ENCODE measurements around the gene TMEM187. TPM values are rescaled to one million over a fixed set of nuclear protein-coding genes. Genes with fewer than 3 reads are reported as not detected.
"Not testable (repeated sequence)": the region's sequence is repeated elsewhere in the genome, so short reads cannot be mapped to it uniquely, and the experiment has no call there.

Gene TMEM187
- total RNA-seq, 1 donor from 2014 or later: 19.2 TPM

DNA sequence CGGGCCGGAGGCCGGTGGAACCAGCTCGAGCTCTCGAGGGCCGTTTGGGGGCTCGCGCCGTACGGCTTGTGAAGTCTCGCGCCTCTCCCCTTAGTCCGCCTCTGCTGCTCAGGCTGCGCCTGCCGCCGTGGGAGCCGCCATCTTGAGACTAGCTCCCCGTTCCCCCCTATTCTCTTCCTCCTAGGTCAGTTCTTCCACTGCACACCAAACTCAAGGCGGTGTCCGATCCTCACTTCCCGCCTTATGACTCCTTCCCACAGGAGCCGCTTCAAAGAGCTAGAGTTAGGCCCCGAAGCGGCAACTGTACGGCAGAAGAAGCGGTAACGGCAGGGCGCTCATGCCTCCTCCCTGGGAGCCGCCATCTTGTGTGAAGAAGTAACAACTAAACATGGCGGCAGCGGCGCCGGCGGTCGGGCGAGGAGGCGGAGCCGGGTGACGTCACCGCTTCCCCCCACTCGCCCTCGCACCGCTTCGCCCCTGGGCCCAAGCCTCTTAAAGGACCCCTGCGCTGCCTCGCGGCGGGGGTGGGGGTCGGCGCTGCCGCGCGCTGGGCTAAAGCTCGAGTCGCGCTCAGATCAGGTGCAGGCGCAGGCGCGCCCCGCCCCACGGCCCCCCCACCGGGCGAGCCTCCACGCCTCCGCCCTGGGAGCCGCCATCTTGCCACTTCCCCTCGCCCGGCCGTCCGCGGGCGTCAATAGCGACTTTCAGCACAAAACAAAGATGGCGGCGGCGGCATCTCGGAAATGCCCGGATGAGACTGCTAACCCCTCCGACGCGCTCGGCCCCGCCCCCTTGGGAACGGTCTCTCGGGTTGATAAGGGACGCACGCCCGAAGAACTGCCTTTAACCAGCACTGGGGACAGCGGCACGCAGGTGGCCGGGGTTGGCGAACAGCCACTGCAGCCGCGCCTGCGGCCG lies 845 bp upstream of the TMEM187 start, which contains the start of gene HCFC1:
TSS of gene HCFC1 (minus strand) at position 369 of the 918 bp plus-strand sequence. CDS start 978 bp downstream, outside the sequence.
- Mint-ChIP-seq H3K27me3 (ENCODE audit: unreplicated experiment) (no peaks in the 10 kb centered on the region), H3K36me3 (ENCODE audit: unreplicated experiment) (no peaks in the 10 kb centered on the region), H3K27ac (ENCODE audit: unreplicated experiment) (peak within 1 kb of the TSS; percentile 100), H3K4me3 (ENCODE audit: unreplicated experiment) (peak within 1 kb of the TSS; percentile 100), H3K9me3 (ENCODE audit: unreplicated experiment) (no peaks in the 10 kb centered on the region), H3K4me1 (ENCODE audit: unreplicated experiment) (peaks cover 53% of the 10 kb centered on the region)
- DNase-seq (ENCODE audit: extremely low spot score, unreplicated experiment): peak; percentile 99
- TF ChIP-seq, protein P1, sequence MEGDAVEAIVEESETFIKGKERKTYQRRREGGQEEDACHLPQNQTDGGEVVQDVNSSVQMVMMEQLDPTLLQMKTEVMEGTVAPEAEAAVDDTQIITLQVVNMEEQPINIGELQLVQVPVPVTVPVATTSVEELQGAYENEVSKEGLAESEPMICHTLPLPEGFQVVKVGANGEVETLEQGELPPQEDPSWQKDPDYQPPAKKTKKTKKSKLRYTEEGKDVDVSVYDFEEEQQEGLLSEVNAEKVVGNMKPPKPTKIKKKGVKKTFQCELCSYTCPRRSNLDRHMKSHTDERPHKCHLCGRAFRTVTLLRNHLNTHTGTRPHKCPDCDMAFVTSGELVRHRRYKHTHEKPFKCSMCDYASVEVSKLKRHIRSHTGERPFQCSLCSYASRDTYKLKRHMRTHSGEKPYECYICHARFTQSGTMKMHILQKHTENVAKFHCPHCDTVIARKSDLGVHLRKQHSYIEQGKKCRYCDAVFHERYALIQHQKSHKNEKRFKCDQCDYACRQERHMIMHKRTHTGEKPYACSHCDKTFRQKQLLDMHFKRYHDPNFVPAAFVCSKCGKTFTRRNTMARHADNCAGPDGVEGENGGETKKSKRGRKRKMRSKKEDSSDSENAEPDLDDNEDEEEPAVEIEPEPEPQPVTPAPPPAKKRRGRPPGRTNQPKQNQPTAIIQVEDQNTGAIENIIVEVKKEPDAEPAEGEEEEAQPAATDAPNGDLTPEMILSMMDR (IDR thresholded peaks at IDR 0.05): no peak

DNA sequence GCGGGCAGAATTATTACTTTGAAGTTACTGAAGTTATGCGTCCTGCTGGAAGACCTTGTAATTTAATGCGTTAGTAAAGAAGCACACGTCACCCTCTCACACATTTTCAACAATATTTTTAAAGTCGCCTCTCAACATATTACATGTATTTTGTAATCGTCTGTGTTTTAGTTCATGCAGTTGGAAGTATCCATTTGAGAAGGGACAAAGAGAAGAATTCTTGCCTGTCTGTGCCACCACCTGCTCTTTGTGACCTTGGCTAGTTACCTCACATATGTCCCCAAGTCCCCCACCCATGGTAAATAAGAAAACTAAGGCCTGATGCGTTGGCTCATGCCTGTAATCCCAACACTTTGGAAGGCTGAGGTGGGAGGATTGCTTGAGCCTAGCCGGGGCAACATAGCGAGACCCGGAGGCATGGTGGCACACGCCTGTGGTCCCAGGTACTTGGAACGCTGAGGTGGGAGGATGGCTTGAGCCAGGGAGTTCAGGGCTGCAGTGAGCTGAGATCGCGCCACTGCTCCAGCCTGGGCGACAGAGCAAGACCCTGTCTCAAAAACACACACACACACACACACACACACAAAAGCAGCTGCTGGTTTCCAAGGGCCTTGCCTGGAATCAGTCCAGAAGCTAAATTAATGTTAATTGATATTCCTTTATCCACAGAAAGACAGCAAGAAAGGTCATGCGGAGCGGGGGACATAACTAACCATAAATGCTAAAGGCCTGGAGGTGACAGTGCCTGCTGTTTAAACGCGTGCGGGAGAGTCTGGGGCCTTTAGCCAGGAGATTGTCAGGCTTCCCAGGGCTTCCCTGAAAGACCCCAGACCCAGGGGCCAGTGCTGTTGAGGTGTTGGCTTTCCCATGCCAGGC lies 811 bp downstream of the TMEM187 start:
- TF ChIP-seq, protein P1 (IDR thresholded peaks at IDR 0.05): no peak
- Mint-ChIP-seq H3K27ac (ENCODE audit: unreplicated experiment) (peak overlapping the region; percentile 94), H3K36me3 (ENCODE audit: unreplicated experiment) (no peaks in the 10 kb centered on the region), H3K4me3 (ENCODE audit: unreplicated experiment) (peak overlapping the region; percentile 85), H3K4me1 (ENCODE audit: unreplicated experiment) (peaks cover 37% of the 10 kb centered on the region), H3K27me3 (ENCODE audit: unreplicated experiment) (no peaks in the 10 kb centered on the region), H3K9me3 (ENCODE audit: unreplicated experiment) (no peaks in the 10 kb centered on the region)
- DNase-seq (ENCODE audit: extremely low spot score, unreplicated experiment): no peak

DNA sequence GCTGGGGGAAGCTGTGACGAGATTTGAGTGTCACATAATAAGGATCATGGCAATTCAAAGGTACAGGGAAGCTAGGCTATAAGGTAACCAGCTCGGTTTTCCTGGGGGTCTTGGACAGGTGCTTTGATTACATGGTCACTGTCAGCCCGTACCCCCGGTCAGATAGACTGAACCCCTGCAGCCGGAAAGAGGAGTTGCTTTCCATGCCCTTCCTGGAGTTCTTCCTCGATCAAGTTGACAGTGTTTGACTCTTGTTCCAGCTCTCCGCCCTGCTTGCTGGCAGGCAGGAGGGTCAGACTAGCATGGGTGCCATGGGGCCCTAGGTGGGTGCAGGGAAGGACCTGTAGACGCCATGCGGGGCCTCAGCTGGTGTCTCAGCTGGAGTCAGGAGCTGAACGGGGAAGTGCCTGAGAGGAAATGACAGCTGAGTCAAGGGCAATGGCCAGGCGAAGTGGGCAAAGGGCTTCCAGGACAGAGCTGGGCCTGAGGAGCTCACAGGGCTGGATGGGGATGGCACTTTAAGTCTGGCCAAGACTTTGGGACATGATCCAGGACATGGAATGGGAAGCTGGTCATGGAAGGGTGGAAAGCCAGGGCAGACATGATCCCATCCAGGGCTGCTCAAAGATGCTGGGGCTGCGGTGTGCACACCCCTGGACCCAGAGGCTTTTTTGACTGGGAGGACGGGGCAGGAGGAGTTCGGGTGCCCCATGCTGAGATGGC lies 1.6 kb downstream of the TMEM187 start:
- DNase-seq (ENCODE audit: extremely low spot score, unreplicated experiment): no peak

DNA sequence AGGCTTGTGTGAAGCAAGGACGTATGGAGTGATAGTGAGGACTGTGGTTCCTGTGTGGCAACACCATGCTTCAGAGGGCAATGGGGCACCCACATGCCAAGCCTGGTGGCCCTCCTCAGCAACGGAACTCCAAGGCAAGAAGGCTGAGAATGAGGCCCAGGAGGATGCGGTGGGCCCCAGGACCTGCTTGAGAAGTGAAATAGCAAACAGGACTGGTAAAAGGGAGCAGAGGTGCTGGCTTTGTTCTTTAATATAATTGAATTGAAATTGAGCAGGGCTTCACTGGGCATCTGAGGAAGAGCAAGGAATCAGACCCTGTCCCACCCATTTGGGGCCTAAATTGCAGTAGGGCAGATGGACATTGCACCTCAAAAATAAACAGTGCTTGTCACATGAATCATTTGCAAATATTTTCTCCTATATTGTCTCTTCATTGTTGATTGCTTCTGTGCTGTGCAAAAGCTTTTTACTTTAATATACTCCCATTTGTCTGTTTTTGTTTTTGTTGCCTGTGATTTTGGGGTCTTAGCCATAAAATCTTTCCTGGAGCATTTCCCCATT lies 2.3 kb downstream of the TMEM187 start:
- TF ChIP-seq, protein P1 (IDR thresholded peaks at IDR 0.05): no peak
- Mint-ChIP-seq H3K27ac (ENCODE audit: unreplicated experiment) (peak overlapping the region; percentile 23), H3K36me3 (ENCODE audit: unreplicated experiment) (no peaks in the 10 kb centered on the region), H3K4me1 (ENCODE audit: unreplicated experiment) (peaks cover 23% of the 10 kb centered on the region), H3K27me3 (ENCODE audit: unreplicated experiment) (no peaks in the 10 kb centered on the region), H3K9me3 (ENCODE audit: unreplicated experiment) (no peaks in the 10 kb centered on the region), H3K4me3 (ENCODE audit: unreplicated experiment) (peak overlapping the region; percentile 3)
- DNase-seq (ENCODE audit: extremely low spot score, unreplicated experiment): no peak

More for the DNA sequence above, 1.6 kb downstream of the TMEM187 start:
- TF ChIP-seq, protein P1 (IDR thresholded peaks at IDR 0.05): no peak
- Mint-ChIP-seq H3K9me3 (ENCODE audit: unreplicated experiment) (no peaks in the 10 kb centered on the region), H3K27me3 (ENCODE audit: unreplicated experiment) (no peaks in the 10 kb centered on the region), H3K36me3 (ENCODE audit: unreplicated experiment) (no peaks in the 10 kb centered on the region), H3K4me1 (ENCODE audit: unreplicated experiment) (peaks cover 29% of the 10 kb centered on the region), H3K4me3 (ENCODE audit: unreplicated experiment) (peak overlapping the region; percentile 32), H3K27ac (ENCODE audit: unreplicated experiment) (peak overlapping the region; percentile 23)

DNA sequence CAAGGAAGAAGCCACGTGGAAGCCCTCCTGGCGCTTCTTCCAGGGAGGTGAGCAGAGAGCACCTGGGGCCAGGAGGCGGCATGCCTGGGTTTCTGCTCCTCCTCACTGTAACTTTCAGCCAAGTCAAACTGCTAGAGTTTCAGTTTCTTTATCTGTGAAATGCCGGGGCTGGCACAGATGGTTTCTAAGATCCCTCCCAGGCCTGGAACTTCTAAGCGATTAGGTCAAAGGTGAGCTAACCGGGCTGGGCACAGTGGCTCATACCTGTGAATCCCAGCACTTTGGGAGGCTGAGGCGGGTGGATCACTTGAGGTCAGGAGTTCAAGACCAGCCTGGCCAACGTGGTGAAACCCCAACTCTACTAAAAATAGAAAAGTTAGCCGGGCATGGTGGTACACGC lies 7.8 kb downstream of the TMEM187 start:
- H3K4me1 Mint-ChIP-seq (ENCODE audit: unreplicated experiment); H3K36me3 Mint-ChIP-seq (ENCODE audit: unreplicated experiment); H3K9me3 Mint-ChIP-seq (ENCODE audit: unreplicated experiment); H3K27ac Mint-ChIP-seq (ENCODE audit: unreplicated experiment); H3K27me3 Mint-ChIP-seq (ENCODE audit: unreplicated experiment); DNase-seq (ENCODE audit: extremely low spot score, unreplicated experiment); H3K4me3 Mint-ChIP-seq (ENCODE audit: unreplicated experiment): not testable (repeated sequence)

All from osteocyte (in vitro differentiated cells).